ENCODE data around the gene TRHDE.

Gene TRHDE

DNA sequence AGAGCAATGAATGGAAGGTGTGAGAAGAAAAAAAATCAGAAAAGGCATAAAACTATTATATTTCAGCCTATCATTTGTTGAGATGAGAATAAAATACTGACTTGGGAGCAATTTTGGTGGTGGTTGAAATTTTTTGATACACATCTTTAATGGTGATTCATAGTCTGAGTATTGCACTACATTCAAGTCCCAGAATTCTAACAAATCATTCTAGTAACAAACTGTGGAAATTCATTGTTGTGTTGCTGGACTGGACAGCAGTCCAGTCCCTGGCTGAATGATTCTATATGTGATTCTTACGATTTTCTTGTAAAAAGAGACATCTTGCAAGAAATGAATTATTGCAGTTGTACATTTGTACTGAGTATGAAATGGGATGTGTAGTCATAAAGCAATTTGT lies 268.6 kb downstream of the TRHDE start:
- Histone ChIP-seq H3K4me1 (ENCODE audit: control insufficient read depth, insufficient read depth, low read length) (no peaks in the 10 kb centered on the region), H3K36me3 (ENCODE audit: control insufficient read depth, insufficient read depth, low read length) (no peaks in the 10 kb centered on the region), H3K4me3 (ENCODE audit: low read length) (no peak overlapping the region)

DNA sequence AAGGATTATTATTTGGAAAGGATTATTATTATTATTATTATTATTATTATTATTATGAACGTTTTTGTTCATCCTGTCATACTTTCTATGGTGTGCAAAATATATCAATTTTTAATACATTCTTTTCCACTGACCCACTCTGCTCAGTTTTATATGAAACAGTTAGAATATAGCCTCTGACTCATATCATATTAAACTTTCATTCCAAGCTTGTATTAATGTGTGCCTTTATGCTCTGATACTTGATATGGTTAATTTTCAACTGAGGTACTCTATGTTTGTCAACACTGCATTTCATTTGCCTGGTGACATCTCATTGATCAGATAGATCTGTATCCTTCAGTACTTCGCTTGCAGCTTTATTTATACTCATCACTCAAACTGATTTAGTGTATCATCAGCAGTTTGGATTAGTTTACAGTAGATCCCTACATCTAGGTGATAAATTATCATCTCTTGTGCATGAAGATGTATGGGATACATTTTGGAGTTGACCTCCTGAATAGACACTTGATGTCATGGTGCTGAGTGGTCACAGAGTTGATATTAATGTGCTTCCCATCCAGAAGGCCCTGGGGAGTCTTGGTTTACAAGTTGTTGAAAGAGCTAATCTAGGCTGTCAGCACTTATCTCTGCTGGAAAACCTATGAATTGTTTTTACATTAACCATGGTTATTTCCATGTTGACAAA lies 271.8 kb downstream of the TRHDE start:
- Histone ChIP-seq H3K36me3 (ENCODE audit: control insufficient read depth, insufficient read depth, low read length) (no peaks in the 10 kb centered on the region), H3K4me3 (ENCODE audit: low read length) (no peak overlapping the region), H3K9me3 (ENCODE audit: control insufficient read depth, low read length) (no peaks in the 10 kb centered on the region), H3K9ac (ENCODE audit: low read length) (no peak overlapping the region), H3K27me3 (ENCODE audit: control insufficient read depth, insufficient read depth, low read length) (no peaks in the 10 kb centered on the region), H3K4me1 (ENCODE audit: control insufficient read depth, insufficient read depth, low read length) (no peaks in the 10 kb centered on the region)

More for the DNA sequence above, 268.6 kb downstream of the TRHDE start:
- Histone ChIP-seq H3K27me3 (ENCODE audit: control insufficient read depth, insufficient read depth, low read length) (no peaks in the 10 kb centered on the region), H3K9me3 (ENCODE audit: control insufficient read depth, low read length) (no peaks in the 10 kb centered on the region), H3K9ac (ENCODE audit: low read length) (no peak overlapping the region)

DNA sequence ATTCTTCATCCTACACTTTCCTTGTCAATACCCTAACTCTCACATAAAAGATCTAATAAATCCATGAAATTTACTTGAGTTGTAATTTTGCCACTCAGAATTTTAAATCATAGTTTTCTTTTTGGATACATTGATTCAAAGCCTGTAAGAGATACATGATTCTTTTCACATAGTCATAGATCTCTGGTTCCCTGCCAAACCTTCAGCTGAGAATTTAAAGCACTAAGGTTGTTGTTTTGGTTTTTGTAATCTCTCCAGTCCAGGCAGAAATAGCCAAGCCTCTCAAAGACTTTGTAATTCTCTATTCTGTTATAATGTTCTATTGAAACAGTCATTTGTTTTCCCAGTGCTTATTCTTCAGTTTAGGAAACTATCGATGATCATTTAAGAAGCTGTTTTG lies 273.9 kb downstream of the TRHDE start:
- H3K4me1 ChIP-seq (ENCODE audit: control insufficient read depth, insufficient read depth, low read length) = no peaks in the 10 kb centered on the region
- no peaks in the 10 kb centered on the region for H3K9me3 ChIP-seq (ENCODE audit: control insufficient read depth, low read length)
- H3K36me3 ChIP-seq (ENCODE audit: control insufficient read depth, insufficient read depth, low read length) = no peaks in the 10 kb centered on the region
- H3K4me3 ChIP-seq (ENCODE audit: low read length) = no peak overlapping the region
- H3K27me3 ChIP-seq (ENCODE audit: control insufficient read depth, insufficient read depth, low read length) = no peaks in the 10 kb centered on the region
- H3K9ac ChIP-seq (ENCODE audit: low read length) = no peak overlapping the region

DNA sequence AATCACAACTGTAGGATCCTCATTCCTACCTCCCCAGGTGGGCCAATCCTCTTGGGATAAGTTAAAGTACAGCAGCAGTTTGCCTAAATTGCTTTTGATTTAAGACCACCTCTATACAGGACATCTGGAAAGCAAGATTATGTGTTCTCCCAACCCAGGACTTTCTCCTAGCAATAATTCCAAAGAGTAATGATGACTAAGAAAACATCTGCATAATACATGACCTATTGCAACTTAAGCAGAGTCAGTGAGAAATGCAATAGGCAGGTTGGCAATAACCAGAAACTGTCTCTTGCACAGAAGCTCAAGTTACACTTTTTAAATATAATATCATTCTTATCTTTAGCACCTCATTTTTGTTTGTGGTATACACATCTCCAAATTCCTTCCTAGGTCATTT lies 275.4 kb downstream of the TRHDE start:
- H3K36me3 ChIP-seq (ENCODE audit: control insufficient read depth, insufficient read depth, low read length) = no peaks in the 10 kb centered on the region
- no peak overlapping the region for H3K4me3 ChIP-seq (ENCODE audit: low read length)
- no peaks in the 10 kb centered on the region for H3K9me3 ChIP-seq (ENCODE audit: control insufficient read depth, low read length)
- no peaks in the 10 kb centered on the region for H3K4me1 ChIP-seq (ENCODE audit: control insufficient read depth, insufficient read depth, low read length)
- no peaks in the 10 kb centered on the region for H3K27me3 ChIP-seq (ENCODE audit: control insufficient read depth, insufficient read depth, low read length)
- H3K9ac ChIP-seq (ENCODE audit: low read length) = no peak overlapping the region

DNA sequence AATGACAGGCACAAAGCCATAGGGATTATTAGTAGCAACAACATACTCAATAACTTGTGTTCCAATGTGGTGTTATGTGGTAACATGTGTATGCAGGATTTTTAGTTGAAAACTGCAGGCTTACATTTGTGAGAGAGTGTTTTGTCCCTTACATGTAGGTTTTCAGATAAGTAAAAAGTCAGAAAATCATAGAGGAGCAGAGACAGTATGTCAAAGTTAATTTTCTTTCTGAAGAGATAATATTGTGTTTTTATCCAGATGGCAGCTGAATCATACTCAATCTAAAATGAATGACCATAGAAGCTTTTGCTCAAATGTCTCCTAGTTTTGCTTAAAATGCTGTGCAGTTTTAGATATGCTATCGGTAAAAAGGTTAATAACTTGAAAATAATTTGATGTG lies 277.0 kb downstream of the TRHDE start:
- H3K36me3 ChIP-seq (ENCODE audit: control insufficient read depth, insufficient read depth, low read length) = no peaks in the 10 kb centered on the region
- H3K9me3 ChIP-seq (ENCODE audit: control insufficient read depth, low read length) = no peaks in the 10 kb centered on the region
- H3K9ac ChIP-seq (ENCODE audit: low read length) = no peak overlapping the region
- no peak overlapping the region for H3K4me3 ChIP-seq (ENCODE audit: low read length)
- H3K27me3 ChIP-seq (ENCODE audit: control insufficient read depth, insufficient read depth, low read length) = no peaks in the 10 kb centered on the region
- H3K4me1 ChIP-seq (ENCODE audit: control insufficient read depth, insufficient read depth, low read length) = no peaks in the 10 kb centered on the region

DNA sequence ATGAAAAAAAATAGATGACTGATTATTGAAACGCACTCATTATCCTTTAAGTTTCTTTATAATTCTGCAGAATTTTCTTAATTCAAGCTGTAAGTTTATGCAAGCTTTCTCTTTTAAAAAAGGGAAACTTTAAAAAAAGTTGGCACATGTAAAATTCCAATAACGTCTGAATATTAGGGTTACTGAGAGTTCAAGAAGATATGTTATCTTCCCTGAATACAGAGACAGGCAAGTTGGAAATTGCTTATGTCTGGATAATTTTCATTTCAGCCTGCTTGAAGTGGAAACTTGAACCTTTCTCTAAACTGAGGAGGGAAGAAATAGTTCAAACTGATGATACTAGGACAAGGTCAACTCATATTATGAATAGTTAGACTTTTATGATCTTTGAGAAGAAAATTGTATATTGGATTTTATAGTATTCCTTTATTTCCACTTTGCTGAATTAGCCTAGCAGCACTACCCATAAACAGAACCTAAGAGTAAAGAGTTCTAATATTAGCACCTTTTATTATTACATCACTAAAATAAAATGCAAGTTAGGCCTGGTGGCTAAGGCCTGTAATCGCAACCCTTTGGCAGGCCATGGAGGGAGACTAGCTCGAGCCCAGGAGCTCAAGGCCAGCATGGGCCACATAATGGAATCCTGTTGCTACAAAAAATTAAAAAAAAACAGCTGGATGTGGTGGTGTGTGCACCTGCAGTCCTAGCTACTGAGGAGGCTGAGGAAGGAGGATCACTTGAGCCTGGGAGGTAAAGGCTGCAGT lies 288.0 kb downstream of the TRHDE start:
- Histone ChIP-seq H3K27me3 (ENCODE audit: control insufficient read depth, insufficient read depth, low read length) (no peaks in the 10 kb centered on the region), H3K9ac (ENCODE audit: low read length) (no peak overlapping the region), H3K4me3 (ENCODE audit: low read length) (no peak overlapping the region), H3K4me1 (ENCODE audit: control insufficient read depth, insufficient read depth, low read length) (no peaks in the 10 kb centered on the region), H3K9me3 (ENCODE audit: control insufficient read depth, low read length) (no peaks in the 10 kb centered on the region), H3K36me3 (ENCODE audit: control insufficient read depth, insufficient read depth, low read length) (no peaks in the 10 kb centered on the region)

- no peaks in the 10 kb centered on the region for H3K4me1 ChIP-seq (ENCODE audit: control insufficient read depth, insufficient read depth, low read length)
- H3K9ac ChIP-seq (ENCODE audit: low read length) = no peak overlapping the region
- H3K9me3 ChIP-seq (ENCODE audit: control insufficient read depth, low read length) = no peaks in the 10 kb centered on the region
- H3K27me3 ChIP-seq (ENCODE audit: control insufficient read depth, insufficient read depth, low read length) = no peaks in the 10 kb centered on the region
- no peak overlapping the region for H3K4me3 ChIP-seq (ENCODE audit: low read length)
- no peaks in the 10 kb centered on the region for H3K36me3 ChIP-seq (ENCODE audit: control insufficient read depth, insufficient read depth, low read length)
Observed at GRCh38 chr12:72570601-72571000, 298.4 kb downstream of the TRHDE start.

DNA sequence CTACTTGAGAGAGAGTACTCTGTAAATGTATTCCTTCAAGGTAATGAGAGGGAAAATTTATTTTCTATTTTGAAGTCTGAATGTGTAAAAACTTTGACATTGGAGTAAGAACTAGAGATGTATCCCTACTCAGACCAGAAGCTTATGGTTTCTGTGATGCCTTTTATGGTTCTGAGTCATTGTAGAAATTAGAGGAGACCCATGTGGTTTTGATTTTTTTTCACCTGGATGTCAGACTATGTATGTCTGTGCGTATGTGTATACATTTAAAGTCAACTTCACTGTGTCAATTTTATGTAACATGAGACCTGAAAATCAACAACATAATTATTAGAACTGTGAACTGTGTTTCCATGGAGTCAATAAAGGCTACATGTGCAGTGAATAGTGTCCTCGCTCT lies 302.0 kb downstream of the TRHDE start:
- no peaks in the 10 kb centered on the region for H3K4me1 ChIP-seq (ENCODE audit: control insufficient read depth, insufficient read depth, low read length)
- H3K9me3 ChIP-seq (ENCODE audit: control insufficient read depth, low read length) = no peaks in the 10 kb centered on the region
- H3K9ac ChIP-seq (ENCODE audit: low read length) = no peak overlapping the region
- H3K36me3 ChIP-seq (ENCODE audit: control insufficient read depth, insufficient read depth, low read length) = no peaks in the 10 kb centered on the region
- no peak overlapping the region for H3K4me3 ChIP-seq (ENCODE audit: low read length)
- no peaks in the 10 kb centered on the region for H3K27me3 ChIP-seq (ENCODE audit: control insufficient read depth, insufficient read depth, low read length)

DNA sequence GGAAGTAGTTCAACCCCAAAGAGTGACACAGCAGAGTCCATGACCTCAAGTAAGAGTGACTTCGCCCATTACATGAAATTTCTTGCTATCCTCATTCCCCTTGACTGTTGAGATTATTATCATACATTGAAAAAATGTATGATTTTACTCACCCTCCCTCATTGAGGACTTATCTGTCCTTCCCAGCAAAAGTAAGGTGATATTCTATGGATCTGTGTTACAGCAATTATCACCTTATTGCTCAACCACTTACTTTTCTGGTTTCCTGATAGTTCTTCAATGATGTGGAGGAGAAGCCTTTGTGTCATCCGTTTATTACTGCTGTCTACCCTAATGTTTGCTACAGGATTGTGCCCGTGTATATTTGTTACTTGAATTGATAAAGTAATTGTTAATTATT lies 306.2 kb downstream of the TRHDE start:
- Histone ChIP-seq H3K9me3 (ENCODE audit: control insufficient read depth, low read length) (no peaks in the 10 kb centered on the region), H3K27me3 (ENCODE audit: control insufficient read depth, insufficient read depth, low read length) (no peaks in the 10 kb centered on the region), H3K4me3 (ENCODE audit: low read length) (no peak overlapping the region), H3K4me1 (ENCODE audit: control insufficient read depth, insufficient read depth, low read length) (no peaks in the 10 kb centered on the region), H3K36me3 (ENCODE audit: control insufficient read depth, insufficient read depth, low read length) (no peaks in the 10 kb centered on the region), H3K9ac (ENCODE audit: low read length) (no peak overlapping the region)

DNA sequence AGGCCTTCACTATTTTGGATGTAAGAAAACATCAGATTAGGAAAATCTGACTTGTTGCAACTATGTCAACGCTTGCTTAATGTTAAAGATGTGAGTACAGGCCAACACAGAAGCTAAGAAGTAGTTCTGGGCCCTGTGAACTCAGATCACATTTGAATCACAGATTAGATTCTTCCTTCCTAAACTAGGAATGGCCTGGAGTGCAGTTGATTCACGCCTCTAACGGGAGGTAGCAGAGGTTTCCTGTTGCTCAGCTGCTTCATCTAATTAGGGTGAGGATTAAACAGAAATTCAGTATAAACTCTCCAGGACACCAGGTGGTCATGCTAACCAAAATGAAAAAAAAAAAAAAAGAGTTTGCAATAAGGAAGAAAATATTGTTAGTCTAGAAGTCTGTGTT lies 314.3 kb downstream of the TRHDE start:
- Histone ChIP-seq H3K9me3 (ENCODE audit: control insufficient read depth, low read length) (no peaks in the 10 kb centered on the region), H3K27me3 (ENCODE audit: control insufficient read depth, insufficient read depth, low read length) (no peaks in the 10 kb centered on the region), H3K9ac (ENCODE audit: low read length) (no peak overlapping the region), H3K4me1 (ENCODE audit: control insufficient read depth, insufficient read depth, low read length) (no peaks in the 10 kb centered on the region), H3K4me3 (ENCODE audit: low read length) (no peak overlapping the region), H3K36me3 (ENCODE audit: control insufficient read depth, insufficient read depth, low read length) (no peaks in the 10 kb centered on the region)

- Histone ChIP-seq H3K4me3 (ENCODE audit: low read length) (no peak overlapping the region), H3K9ac (ENCODE audit: low read length) (no peak overlapping the region), H3K36me3 (ENCODE audit: control insufficient read depth, insufficient read depth, low read length) (no peaks in the 10 kb centered on the region), H3K27me3 (ENCODE audit: control insufficient read depth, insufficient read depth, low read length) (no peaks in the 10 kb centered on the region), H3K9me3 (ENCODE audit: control insufficient read depth, low read length) (no peaks in the 10 kb centered on the region), H3K4me1 (ENCODE audit: control insufficient read depth, insufficient read depth, low read length) (no peaks in the 10 kb centered on the region)
Observed at GRCh38 chr12:72602581-72602980, 330.4 kb downstream of the TRHDE start.

GRCh38 chr12:72605975-72606374 lies 333.8 kb downstream of the TRHDE start:
- H3K9me3 ChIP-seq (ENCODE audit: control insufficient read depth, low read length) = no peaks in the 10 kb centered on the region
- H3K36me3 ChIP-seq (ENCODE audit: control insufficient read depth, insufficient read depth, low read length) = no peaks in the 10 kb centered on the region
- no peaks in the 10 kb centered on the region for H3K4me1 ChIP-seq (ENCODE audit: control insufficient read depth, insufficient read depth, low read length)
- H3K4me3 ChIP-seq (ENCODE audit: low read length) = no peak overlapping the region
- H3K9ac ChIP-seq (ENCODE audit: low read length) = no peak overlapping the region
- no peaks in the 10 kb centered on the region for H3K27me3 ChIP-seq (ENCODE audit: control insufficient read depth, insufficient read depth, low read length)

Data from mucosa of stomach (tissue), 1 donor.